ENCODE results near the gene CPED1. TPM values are rescaled to one million over a fixed set of nuclear protein-coding genes. Genes with fewer than 3 reads are reported as not detected.
A peak's percentile ranks its signal among the peaks of the same experiment; 100 is the strongest.

The CPED1 gene
- total and polyA plus RNA-seq, 2 donors (not counting 1 experiment from before 2014, with no cell fraction given) = 70.2 to 196 TPM

DNA sequence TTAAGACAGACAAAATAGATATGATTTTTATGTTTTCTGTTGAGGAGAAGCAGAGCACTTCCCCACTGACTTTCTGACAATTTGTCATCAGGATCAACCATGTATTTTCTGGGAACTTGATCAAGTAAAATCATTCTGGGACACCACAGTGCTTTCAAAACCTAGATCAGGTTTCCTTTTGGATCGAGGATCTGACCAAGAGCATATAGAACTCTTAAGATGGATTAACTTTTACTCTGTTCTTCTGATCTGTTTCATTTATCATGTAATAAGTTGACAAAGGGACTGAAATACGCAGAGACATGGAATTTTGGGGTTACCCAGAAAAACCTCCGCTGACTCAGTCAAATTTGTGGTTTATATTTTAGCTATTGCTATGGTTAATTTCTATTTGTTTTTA is 204.3 kb downstream of the CPED1 start:
- no peak overlapping the region for H3K27ac ChIP-seq (ENCODE audit: insufficient read depth, low read length)
- DNase-seq (ENCODE audit: low read depth in 2 of 2) = peak; percentile 62 to 94
- H3K9ac ChIP-seq (ENCODE audit: insufficient read depth, low read length) = no peak overlapping the region
- no peaks in the 10 kb centered on the region for H4K20me1 ChIP-seq (ENCODE audit: control insufficient read depth, extremely low read depth, insufficient read depth, low read length)
- no peaks in the 10 kb centered on the region for H3K9me3 ChIP-seq (ENCODE audit: control insufficient read depth, insufficient read depth, low read depth, low read length)
- no peak overlapping the region for H2AFZ ChIP-seq (ENCODE audit: low read length)
- H3K79me2 ChIP-seq (ENCODE audit: control insufficient read depth, insufficient read depth, low read length) = no peaks in the 10 kb centered on the region
- H3K36me3 ChIP-seq (ENCODE audit: control insufficient read depth, insufficient read depth, low read length) = no peaks in the 10 kb centered on the region
- H3K4me3 ChIP-seq (replicated peaks in 1 of 4; ENCODE audit: control extremely low read depth in 1 of 4, insufficient read depth in 1 of 4, low read depth in 3 of 4, low read length in 4 of 4) = no peak overlapping the region
- H3K4me2 ChIP-seq (ENCODE audit: extremely low read depth, insufficient read depth, low read length) = no peak overlapping the region
- no peaks in the 10 kb centered on the region for H3K27me3 ChIP-seq (ENCODE audit: control insufficient read depth, insufficient read depth, low read length)
- TF ChIP-seq, protein P1, sequence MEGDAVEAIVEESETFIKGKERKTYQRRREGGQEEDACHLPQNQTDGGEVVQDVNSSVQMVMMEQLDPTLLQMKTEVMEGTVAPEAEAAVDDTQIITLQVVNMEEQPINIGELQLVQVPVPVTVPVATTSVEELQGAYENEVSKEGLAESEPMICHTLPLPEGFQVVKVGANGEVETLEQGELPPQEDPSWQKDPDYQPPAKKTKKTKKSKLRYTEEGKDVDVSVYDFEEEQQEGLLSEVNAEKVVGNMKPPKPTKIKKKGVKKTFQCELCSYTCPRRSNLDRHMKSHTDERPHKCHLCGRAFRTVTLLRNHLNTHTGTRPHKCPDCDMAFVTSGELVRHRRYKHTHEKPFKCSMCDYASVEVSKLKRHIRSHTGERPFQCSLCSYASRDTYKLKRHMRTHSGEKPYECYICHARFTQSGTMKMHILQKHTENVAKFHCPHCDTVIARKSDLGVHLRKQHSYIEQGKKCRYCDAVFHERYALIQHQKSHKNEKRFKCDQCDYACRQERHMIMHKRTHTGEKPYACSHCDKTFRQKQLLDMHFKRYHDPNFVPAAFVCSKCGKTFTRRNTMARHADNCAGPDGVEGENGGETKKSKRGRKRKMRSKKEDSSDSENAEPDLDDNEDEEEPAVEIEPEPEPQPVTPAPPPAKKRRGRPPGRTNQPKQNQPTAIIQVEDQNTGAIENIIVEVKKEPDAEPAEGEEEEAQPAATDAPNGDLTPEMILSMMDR (conservative IDR thresholded peaks at IDR 0.05 in 1 of 2, IDR thresholded peaks at IDR 0.05 in 1 of 2; ENCODE audit: low read depth in 1 of 2, low read length in 2 of 2) = no peak
- TF ChIP-seq EZH2 (IDR thresholded peaks at IDR 0.05; ENCODE audit: low read length, missing control alignments) = no peak
- no peaks in the 10 kb centered on the region for H3K4me1 ChIP-seq (ENCODE audit: control insufficient read depth, extremely low read depth, insufficient read depth, low read length)

DNA sequence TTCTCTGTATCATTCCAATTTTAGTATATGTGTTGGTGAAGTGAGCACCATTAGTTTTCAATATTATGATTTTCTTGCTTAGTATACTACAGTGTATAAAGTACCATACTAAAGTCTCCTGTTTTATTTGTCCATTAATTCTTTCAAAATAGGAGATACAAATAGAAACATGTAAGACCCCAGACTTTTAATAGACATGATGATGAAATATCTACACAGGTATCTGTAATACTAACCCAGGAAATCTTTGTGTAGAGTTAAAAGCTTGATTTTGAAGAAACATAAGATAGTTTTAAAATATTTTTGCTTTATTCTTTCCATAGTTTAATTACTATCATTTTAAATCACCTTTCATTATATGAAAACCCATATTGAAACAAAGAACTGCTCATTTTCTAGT is 206.5 kb downstream of the CPED1 start:
- H3K79me2 ChIP-seq (ENCODE audit: control insufficient read depth, insufficient read depth, low read length) = no peaks in the 10 kb centered on the region
- no peaks in the 10 kb centered on the region for H3K27me3 ChIP-seq (ENCODE audit: control insufficient read depth, insufficient read depth, low read length)
- DNase-seq (ENCODE audit: low read depth in 2 of 2) = no peak
- no peak overlapping the region for H2AFZ ChIP-seq (ENCODE audit: low read length)
- no peaks in the 10 kb centered on the region for H4K20me1 ChIP-seq (ENCODE audit: control insufficient read depth, extremely low read depth, insufficient read depth, low read length)
- H3K36me3 ChIP-seq (ENCODE audit: control insufficient read depth, insufficient read depth, low read length) = no peaks in the 10 kb centered on the region
- no peaks in the 10 kb centered on the region for H3K9me3 ChIP-seq (ENCODE audit: control insufficient read depth, insufficient read depth, low read depth, low read length)
- TF ChIP-seq EZH2 (IDR thresholded peaks at IDR 0.05; ENCODE audit: low read length, missing control alignments) = no peak
- TF ChIP-seq, protein P1 (conservative IDR thresholded peaks at IDR 0.05 in 1 of 2, IDR thresholded peaks at IDR 0.05 in 1 of 2; ENCODE audit: low read depth in 1 of 2, low read length in 2 of 2) = no peak
- H3K27ac ChIP-seq (ENCODE audit: insufficient read depth, low read length) = no peak overlapping the region
- no peak overlapping the region for H3K9ac ChIP-seq (ENCODE audit: insufficient read depth, low read length)
- H3K4me3 ChIP-seq (replicated peaks in 1 of 4; ENCODE audit: control extremely low read depth in 1 of 4, insufficient read depth in 1 of 4, low read depth in 3 of 4, low read length in 4 of 4) = no peak overlapping the region
- no peak overlapping the region for H3K4me2 ChIP-seq (ENCODE audit: extremely low read depth, insufficient read depth, low read length)
- no peaks in the 10 kb centered on the region for H3K4me1 ChIP-seq (ENCODE audit: control insufficient read depth, extremely low read depth, insufficient read depth, low read length)

DNA sequence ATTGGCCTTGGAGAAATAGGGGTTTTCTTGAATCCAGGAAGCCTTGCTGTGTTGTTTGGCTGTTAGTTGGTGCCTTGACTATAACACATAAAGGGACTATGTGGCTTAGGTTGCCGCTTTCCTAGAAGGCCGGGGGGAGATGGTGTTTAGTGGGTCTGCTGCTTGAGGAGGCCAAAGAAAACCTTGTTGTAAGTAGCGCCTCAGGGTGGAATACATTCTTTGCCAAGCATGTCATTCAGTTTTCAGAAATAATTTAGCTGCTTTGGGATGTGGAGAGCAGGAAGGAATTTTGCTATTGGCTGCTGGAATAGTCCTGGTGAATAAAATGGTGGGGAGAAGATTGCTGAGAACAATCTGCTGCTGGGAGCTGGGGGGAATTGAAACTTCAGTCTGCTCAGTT is 207.4 kb downstream of the CPED1 start:
- TF ChIP-seq, protein P1 (conservative IDR thresholded peaks at IDR 0.05 in 1 of 2, IDR thresholded peaks at IDR 0.05 in 1 of 2; ENCODE audit: low read depth in 1 of 2, low read length in 2 of 2) = no peak
- TF ChIP-seq EZH2 (IDR thresholded peaks at IDR 0.05; ENCODE audit: low read length, missing control alignments) = no peak
- Histone ChIP-seq H3K9me3 (ENCODE audit: control insufficient read depth, insufficient read depth, low read depth, low read length) (no peaks in the 10 kb centered on the region), H2AFZ (ENCODE audit: low read length) (no peak overlapping the region), H3K4me2 (ENCODE audit: extremely low read depth, insufficient read depth, low read length) (no peak overlapping the region), H3K9ac (ENCODE audit: insufficient read depth, low read length) (no peak overlapping the region), H3K27ac (ENCODE audit: insufficient read depth, low read length) (no peak overlapping the region), H3K79me2 (ENCODE audit: control insufficient read depth, insufficient read depth, low read length) (no peaks in the 10 kb centered on the region), H3K27me3 (ENCODE audit: control insufficient read depth, insufficient read depth, low read length) (no peaks in the 10 kb centered on the region), H3K4me3 (replicated peaks in 1 of 4; ENCODE audit: control extremely low read depth in 1 of 4, insufficient read depth in 1 of 4, low read depth in 3 of 4, low read length in 4 of 4) (no peak overlapping the region), H3K36me3 (ENCODE audit: control insufficient read depth, insufficient read depth, low read length) (no peaks in the 10 kb centered on the region), H4K20me1 (ENCODE audit: control insufficient read depth, extremely low read depth, insufficient read depth, low read length) (no peaks in the 10 kb centered on the region), H3K4me1 (ENCODE audit: control insufficient read depth, extremely low read depth, insufficient read depth, low read length) (no peaks in the 10 kb centered on the region)
- peak in 1 of 2 donors; percentile 11 for DNase-seq (ENCODE audit: low read depth in 2 of 2)

Data from fibroblast of lung (primary cell).